DMS153 treated with DMSO at 0.1 percent for 48 hours (cell line): ENCODE results near the gene LRRC15.

Experiments
- DNase-seq: peaks from one replicate; lab custom pipeline; 2025; ENCODE audit not compliant: unreplicated experiment; lab: John Stamatoyannopoulos, UW

LRRC15 gene

DNA sequence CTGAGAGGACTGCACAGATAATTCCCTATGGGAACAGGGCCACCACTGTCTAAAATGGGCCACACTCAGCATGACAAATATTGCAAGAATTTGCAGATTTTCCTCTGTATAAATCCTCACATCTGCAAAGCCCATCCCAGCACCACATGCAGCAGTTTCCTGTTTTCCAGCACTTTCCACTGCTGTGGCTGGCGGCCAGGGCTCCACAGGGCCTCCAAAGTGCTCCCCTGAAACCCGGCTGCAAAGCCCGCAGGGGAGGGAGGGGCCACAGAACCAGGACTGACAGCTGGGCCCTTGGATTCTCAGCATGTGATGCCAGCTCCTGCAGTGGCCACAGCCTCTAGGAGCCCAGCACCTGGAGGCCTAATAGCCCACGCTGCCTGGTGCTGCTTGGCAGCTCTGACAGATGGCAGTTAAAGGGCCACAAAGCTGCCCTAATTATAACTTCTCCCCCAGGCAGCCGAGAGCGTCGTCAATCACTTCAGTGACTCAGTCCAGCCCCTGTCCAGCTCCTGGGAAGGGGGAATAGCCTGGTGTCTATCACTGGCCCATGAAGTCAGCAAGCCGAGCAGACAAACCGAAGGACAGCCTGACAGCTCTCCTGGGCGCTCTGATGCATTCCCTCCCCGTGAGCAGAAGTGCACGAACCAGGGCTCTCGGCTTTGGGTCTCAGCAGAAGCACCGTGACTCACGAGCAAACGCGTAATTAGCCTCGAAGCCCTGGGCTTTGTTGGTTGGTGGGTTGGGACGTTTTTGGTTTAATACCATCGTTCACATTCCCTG lies 4.7 kb downstream of the LRRC15 start:
- DNase-seq = no peak

DNA sequence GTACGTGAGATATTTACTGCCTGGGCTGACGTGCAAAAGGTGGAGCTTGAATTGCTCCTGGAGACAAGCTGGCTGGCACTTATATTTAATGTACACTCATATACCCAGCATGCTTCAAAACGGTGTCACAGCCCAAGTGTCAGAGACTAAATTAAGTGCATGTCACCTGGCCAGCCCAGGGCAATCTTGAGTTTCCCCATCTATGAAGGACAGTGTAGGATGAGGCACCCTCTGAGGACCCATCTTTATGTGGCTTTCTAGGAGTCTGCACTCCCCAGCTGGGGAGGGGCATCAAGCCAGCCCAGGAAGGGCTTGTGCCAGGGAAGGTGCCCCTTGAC lies 5.3 kb downstream of the LRRC15 start:
- DNase-seq = no peak

DNA sequence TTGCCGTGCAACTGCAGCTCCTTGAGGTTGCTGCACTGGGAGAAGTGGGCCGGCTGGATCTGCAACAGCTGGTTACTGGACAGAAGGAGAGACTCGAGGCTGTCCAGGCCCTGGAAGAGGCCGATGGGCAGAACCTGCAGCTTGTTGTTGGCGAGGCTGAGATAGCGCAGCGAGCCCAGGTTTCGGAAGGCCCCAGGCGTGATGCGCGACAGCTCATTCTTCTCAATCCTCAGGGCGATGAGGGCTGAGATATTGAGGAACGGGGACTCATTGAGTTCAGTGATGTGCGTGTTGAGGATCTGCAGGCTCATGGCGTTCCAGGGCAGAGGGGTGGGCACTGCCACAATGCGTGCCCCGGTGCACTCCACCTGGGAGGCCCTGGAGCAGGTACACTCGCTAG lies 9.0 kb downstream of the LRRC15 start:
- no peak for DNase-seq

GRCh38 chr3:194357681-194358080 lies 11.9 kb downstream of the LRRC15 start:
- no peak for DNase-seq

GRCh38 chr3:194355379-194355778 lies 14.2 kb downstream of the LRRC15 start:
- DNase-seq = no peak

- no peak for DNase-seq
Observed at GRCh38 chr3:194354315-194354714, 15.2 kb downstream of the LRRC15 start.

DNA sequence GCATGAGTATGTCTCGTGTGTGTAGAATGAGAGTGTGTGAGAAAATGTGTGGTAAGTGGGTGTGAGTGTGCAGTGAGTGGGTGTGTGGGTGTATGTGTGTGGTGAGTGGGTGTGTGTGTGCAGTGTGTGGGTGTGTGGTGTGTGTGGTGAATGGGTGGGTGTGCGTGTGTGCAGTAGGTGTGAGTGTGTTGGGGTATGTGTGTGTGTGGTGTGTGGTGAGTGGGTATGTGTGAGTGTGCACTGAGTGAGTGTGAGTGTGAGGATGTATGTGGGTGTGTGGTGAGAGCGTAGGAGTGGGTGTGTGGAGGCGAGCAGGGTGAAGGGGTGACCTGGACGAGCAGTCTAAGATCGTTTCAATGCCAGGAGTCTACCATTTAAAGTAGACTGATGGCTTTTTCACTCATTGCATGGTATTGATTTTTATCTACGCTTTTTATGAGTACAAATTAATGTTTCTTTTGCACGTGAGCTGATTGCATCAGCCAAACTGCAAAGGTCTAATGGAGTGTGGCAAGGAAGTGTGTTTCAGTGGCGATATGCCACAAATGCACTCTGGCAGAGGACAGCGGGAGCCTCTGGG lies 16.8 kb downstream of the LRRC15 start:
- DNase-seq = no peak

- DNase-seq = no peak
Observed at GRCh38 chr3:194351952-194352536, 17.5 kb downstream of the LRRC15 start.

DNA sequence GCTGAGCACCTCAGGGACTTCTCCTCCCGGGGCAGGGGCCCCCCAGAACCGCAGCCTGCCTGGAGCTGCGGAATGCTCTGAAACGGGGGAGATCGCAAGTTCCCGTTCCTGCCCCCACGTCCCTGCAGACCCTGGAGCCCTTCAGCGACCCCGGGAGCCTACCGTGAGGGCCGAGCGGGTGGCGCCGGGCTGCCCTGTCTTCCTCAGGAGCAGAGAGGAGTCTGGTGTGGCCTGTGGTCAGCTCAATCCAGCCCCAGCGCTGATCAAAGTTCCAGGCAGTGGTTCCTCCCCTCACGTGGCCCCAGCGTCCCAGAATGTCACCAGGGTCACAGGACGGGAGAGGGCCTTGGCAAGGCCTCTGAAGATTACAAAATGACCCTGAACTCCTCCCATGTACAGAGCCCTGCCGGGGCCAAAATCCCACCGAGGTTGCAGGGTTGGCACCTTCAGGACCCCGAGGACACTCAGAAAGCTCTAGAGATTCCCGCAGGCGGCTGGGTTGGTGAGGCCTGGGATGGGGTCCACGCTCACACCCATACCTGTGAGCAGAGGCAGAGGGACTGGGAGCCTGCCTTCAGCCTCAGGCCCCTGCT lies 18.4 kb downstream of the LRRC15 start, which contains the start of gene CPN2:
TSS of gene CPN2 (minus strand) at position 249 of the 593 bp plus-strand sequence. CDS start 8,626 bp downstream, outside the sequence.
- DNase-seq = no peak

DNA sequence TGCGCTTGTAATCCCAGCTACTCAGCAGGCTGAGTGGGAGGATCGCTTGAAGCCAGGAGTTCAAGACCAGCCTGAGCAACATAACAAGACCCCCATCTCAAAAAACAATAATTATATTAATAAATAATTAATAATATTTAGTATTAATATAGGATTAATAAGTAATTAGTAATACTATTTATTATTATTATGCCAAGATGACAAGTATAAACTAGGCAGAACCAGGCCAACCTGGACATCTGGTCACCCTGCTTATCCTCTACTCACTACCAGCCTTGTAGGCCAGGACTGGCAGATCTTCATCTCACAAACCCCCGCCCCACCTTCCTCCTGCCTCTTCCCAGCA lies 18.8 kb downstream of the LRRC15 start:
- DNase-seq = no peak

GRCh38 chr3:194348354-194348753 lies 21.2 kb downstream of the LRRC15 start:
- no peak for DNase-seq

- DNase-seq = no peak
Observed at GRCh38 chr3:194346621-194347020, 22.9 kb downstream of the LRRC15 start.

- DNase-seq = no peak
Observed at GRCh38 chr3:194346035-194346434, 23.5 kb downstream of the LRRC15 start.

DNA sequence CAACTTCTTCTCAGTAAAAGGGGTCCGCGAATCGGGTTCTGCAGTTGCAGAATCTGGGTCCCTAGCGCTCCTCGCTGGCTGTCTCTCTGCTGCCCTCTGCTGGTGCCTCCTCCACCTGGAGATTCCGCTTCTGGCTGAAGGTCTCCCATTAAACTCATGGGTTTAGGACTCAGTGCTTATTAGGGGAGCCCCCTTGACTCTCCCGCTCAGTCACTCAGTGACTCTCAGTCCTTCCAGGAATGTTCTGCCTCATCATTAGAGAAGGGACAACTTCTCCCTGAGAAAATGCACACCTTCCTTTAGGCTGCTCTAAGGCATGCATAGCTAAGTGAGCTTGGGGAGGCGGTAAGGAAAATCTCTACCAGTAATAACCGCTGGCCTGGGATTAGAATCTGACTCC lies 25.5 kb downstream of the LRRC15 start:
- DNase-seq = no peak

GRCh38 chr3:194343561-194343893 lies 26.0 kb downstream of the LRRC15 start:
- no peak for DNase-seq

GRCh38 chr3:194342861-194343560 lies 26.5 kb downstream of the LRRC15 start:
- DNase-seq = no peak

DNA sequence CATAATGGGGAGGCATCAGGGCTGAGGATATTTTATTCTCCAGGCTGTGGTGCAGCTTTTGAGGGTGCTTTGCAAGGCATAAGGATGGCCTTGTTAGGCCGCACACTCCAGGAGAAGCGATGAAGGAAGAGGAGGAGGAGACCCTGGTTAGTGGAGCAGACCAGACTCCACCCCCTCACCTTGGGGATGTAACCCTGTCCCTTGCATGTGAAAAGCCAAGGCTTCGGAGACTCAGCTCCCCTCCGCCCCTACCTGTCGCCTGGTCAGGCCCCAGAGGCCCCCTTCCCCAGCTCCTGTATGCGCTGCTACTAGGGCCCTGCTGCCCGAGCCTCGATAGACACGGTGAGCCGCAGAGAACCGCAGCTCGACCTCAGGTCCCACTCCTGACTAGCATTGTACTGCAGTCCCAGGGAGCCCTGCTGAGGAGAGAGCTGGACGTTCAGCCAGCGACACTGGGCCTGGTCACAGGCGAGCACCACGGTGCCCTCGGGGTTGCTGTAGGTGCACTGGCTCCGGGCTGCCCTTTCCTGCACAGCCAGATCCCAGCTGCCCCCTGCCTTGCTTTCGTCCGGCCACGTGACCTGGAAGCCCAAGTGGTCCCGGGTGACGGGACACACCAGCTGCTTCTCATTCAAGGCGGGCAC lies 28.7 kb downstream of the LRRC15 start:
- no peak for DNase-seq

GRCh38 chr3:194339840-194340239 lies 29.7 kb downstream of the LRRC15 start:
- no peak for DNase-seq

GRCh38 chr3:194339356-194339755 lies 30.2 kb downstream of the LRRC15 start:
- no peak for DNase-seq

DNA sequence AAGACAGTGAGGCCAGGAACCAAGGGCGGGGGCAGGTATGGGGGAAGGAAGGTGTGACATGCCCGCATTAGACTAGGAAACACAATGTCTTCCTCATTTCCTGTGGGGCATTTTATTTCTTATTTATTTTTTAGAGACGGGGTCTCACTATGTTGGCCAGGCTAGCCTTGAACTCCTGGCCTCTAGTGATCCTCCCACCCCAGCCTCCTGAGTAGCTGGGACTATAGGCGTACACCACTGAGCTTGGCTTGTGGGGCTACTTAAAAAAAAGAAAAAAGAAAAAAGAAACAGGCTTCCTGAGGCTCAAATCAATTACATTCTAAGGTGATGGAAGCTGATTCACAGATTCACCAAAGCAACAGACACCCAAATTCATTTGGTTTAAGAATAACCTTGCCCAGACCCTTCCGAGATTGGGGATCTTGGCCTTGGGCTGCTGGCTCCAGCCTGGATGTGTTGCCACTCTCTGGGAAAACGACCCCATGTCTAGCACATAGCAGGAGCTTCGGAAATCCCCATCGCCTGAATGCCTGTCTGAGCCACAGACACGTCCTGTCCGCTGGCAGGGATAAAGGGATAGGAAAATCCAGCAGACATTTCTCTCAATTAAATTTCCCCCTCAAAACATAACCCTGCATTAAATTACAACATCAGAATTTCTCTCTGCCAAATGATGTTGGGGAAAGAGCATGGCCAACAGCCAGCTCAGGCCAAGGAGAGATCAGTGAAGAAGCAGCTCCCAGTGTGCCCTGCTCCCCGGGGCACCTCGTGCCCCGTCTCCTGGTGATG lies 31.4 kb downstream of the LRRC15 start:
- DNase-seq = no peak
